ENCODE measurements around the gene NECAP2. TPM values are rescaled to one million over a fixed set of nuclear protein-coding genes. Genes with fewer than 3 reads are reported as not detected.

Gene NECAP2
- total and polyA plus RNA-seq, 12 donors = 36.4 to 104 (median 63.5) TPM

GRCh38 chr1:16441282-16441665 lies 750 bp downstream of the NECAP2 start:
- intact Hi-C loops (cut with DNase I) = no loop called here
- peak overlapping the region in 3 of 5 donors; percentile 68 to 83 (median 79) for H3K27ac ChIP-seq
- 1 to 2% (median 1%) methylated on average over 7 to 12 of the region's 12 CpGs for WGBS, 4 donors

GRCh38 chr1:16442265-16442664 lies 1.7 kb downstream of the NECAP2 start:
- Histone ChIP-seq H3K27me3 (no peaks in the 10 kb centered on the region), H3K4me3 (no peak overlapping the region), H3K9me3 (replicated peaks in 1 of 3) (no peaks in the 10 kb centered on the region), H3K36me3 (replicated peaks in 1 of 2) (peaks cover 0 to 36% of the 10 kb centered on the region in 2 donors), H3K4me1 (replicated peaks in 1 of 2) (peaks cover 0 to 38% of the 10 kb centered on the region in 2 donors), H3K27ac (peak overlapping the region in 2 of 5 donors; percentile 5 to 23)
- WGBS, 4 donors = 80 to 87% (median 82%) methylated on average over 5 to 7 of the region's 7 CpGs
- DNase-seq = peak in 1 of 7 donors; percentile 23
- intact Hi-C loops (cut with DNase I) = no loop called here
- TF ChIP-seq CTCF (IDR thresholded peaks at IDR 0.05) (no peak), POLR2A (IDR thresholded peaks at IDR 0.05) (no peak)

More at GRCh38 chr1:16441282-16441665, 750 bp downstream of the NECAP2 start:
- peaks cover 0 to 38% of the 10 kb centered on the region in 2 donors for H3K4me1 ChIP-seq (replicated peaks in 1 of 2)
- H3K9me3 ChIP-seq (replicated peaks in 1 of 3) = no peaks in the 10 kb centered on the region
- no peak for DNase-seq
- H3K4me3 ChIP-seq = peak overlapping the region; percentile 17 to 89 (median 60)
- H3K27me3 ChIP-seq = no peaks in the 10 kb centered on the region
- TF ChIP-seq POLR2A (IDR thresholded peaks at IDR 0.05) = no peak
- TF ChIP-seq CTCF (IDR thresholded peaks at IDR 0.05) = no peak
- H3K36me3 ChIP-seq (replicated peaks in 1 of 2) = peaks cover 0 to 28% of the 10 kb centered on the region in 2 donors

- intact Hi-C loops (cut with DNase I) = no loop called here
- H3K9me3 ChIP-seq (replicated peaks in 1 of 3) = no peaks in the 10 kb centered on the region
- H3K36me3 ChIP-seq (replicated peaks in 1 of 2) = peaks cover 0 to 43% of the 10 kb centered on the region in 2 donors
- H3K4me3 ChIP-seq = no peak overlapping the region
- no peak for DNase-seq
- peak overlapping the region in 2 of 5 donors; percentile 23 to 56 for H3K27ac ChIP-seq
- 57 to 73% (median 68%) methylated on average over 2 of the region's 2 CpGs for WGBS, 4 donors
- H3K4me1 ChIP-seq (replicated peaks in 1 of 2) = peaks cover 0 to 38% of the 10 kb centered on the region in 2 donors
- no peaks in the 10 kb centered on the region for H3K27me3 ChIP-seq
- no peak for TF ChIP-seq CTCF (IDR thresholded peaks at IDR 0.05)
These were observed 2.4 kb downstream of the NECAP2 start for GRCh38 chr1:16442941-16443340.

GRCh38 chr1:16443975-16444770 lies 3.6 kb downstream of the NECAP2 start:
- 69 to 73% (median 71%) methylated on average over 10 to 14 of the region's 14 CpGs for WGBS, 4 donors
- H3K9me3 ChIP-seq (replicated peaks in 1 of 3) = no peaks in the 10 kb centered on the region
- intact Hi-C loops (cut with DNase I) = no loop called here
- H3K36me3 ChIP-seq (replicated peaks in 1 of 2) = peaks cover 0 to 55% of the 10 kb centered on the region in 2 donors
- H3K27ac ChIP-seq = peak overlapping the region in 3 of 5 donors; percentile 18 to 59 (median 56)
- TF ChIP-seq CTCF (IDR thresholded peaks at IDR 0.05) (no peak), POLR2A (IDR thresholded peaks at IDR 0.05) (no peak)
- H3K4me3 ChIP-seq = no peak overlapping the region
- DNase-seq = peak in 2 of 7 donors; percentile 19 to 31
- H3K27me3 ChIP-seq = no peaks in the 10 kb centered on the region
- H3K4me1 ChIP-seq (replicated peaks in 1 of 2) = peaks cover 0 to 38% of the 10 kb centered on the region in 2 donors

Measured in adrenal gland (tissue), 12 donors.